Lung (tissue), 12 donors: ENCODE results near the gene NUDT22. TPM values are rescaled to one million over a fixed set of nuclear protein-coding genes. Genes with fewer than 3 reads are reported as not detected.
A peak's percentile ranks its signal among the peaks of the same experiment; 100 is the strongest.

Experiments used
- ATAC-seq: fragments of 200-7000 bp; cut with Tn5 transposase; one replicate; pipeline ENCODE4 v1.9.1; 2020; ENCODE audit warnings: moderate number of reproducible peaks; ENCODE audit not compliant: insufficient read depth, low FRiP score
- DNase-seq, 3 donors: peaks; one replicate each; pipeline ENCODE4 v3.0.0-alpha.2; 2013 to 2017
- H3K27ac ChIP-seq, 2 donors: one replicate each; pipeline ENCODE4 v1.5.1; 2013; ENCODE audit warnings: mild to moderate bottlenecking in 2 of 2, moderate library complexity in 2 of 2, control low read depth in 1 of 2, inconsistent platforms in 1 of 2, low read depth in 1 of 2, low read length in 1 of 2
- H3K27me3 ChIP-seq, 3 donors: one replicate each; pipeline ENCODE4 v1.5.1; 2013; ENCODE audit warnings: low read length in 2 of 3; ENCODE audit not compliant: control insufficient read depth in 3 of 3, insufficient read depth in 3 of 3
- H3K36me3 ChIP-seq, 4 donors: one replicate each; pipeline ENCODE4 v1.5.1; 2013; ENCODE audit warnings: low read length in 4 of 4, mild to moderate bottlenecking in 1 of 4, moderate library complexity in 1 of 4; ENCODE audit not compliant: control insufficient read depth in 4 of 4, insufficient read depth in 4 of 4
- H3K4me1 ChIP-seq, 5 donors: one replicate each; pipeline ENCODE4 v1.5.1; 2013; ENCODE audit warnings: low read length in 5 of 5, mild to moderate bottlenecking in 2 of 5, moderate library complexity in 1 of 5; ENCODE audit not compliant: control insufficient read depth in 5 of 5, insufficient read depth in 5 of 5
- H3K4me3 ChIP-seq: one replicate; pipeline ENCODE4 v1.5.1; 2013; ENCODE audit warnings: mild to moderate bottlenecking, control low read depth, moderate library complexity
- H3K9ac ChIP-seq, 2 donors: one replicate each; pipeline ENCODE4 v1.5.1; 2013; ENCODE audit warnings: low read length in 2 of 2, control low read depth in 1 of 2; ENCODE audit not compliant: insufficient read depth in 1 of 2
- H3K9me3 ChIP-seq, 4 donors: one replicate each; pipeline ENCODE4 v1.5.1; 2013; ENCODE audit warnings: low read length in 3 of 4, mild to moderate bottlenecking in 1 of 4, moderate library complexity in 1 of 4; ENCODE audit not compliant: control insufficient read depth in 4 of 4, insufficient read depth in 3 of 4
- CTCF ChIP-seq: IDR thresholded peaks from 2 replicates; pipeline ENCODE4 v1.5.1; 2012; ENCODE audit warnings: mild to moderate bottlenecking; ENCODE audit errors: control extremely low read depth, extremely low read depth
- WGBS, 2 donors: extraction: QIAGEN DNeasy Blood & Tissue Kit; methylation state at CpG; one replicate each; pipeline ENCODE4 v1.1.7; 2013; 5-methylcytosine and 5-hydroxymethylcytosine counted together
- polyA plus RNA-seq, 2 donors: library from polyadenylated mRNA; stranded (reverse); fragments of 200-250 nt; gene quantifications; one replicate each; pipeline ENCODE4 v1.2.1, GENCODE V29; 2013
- total RNA-seq, 2 donors: library from RNA; depleted of rRNA in 1 of 2; stranded (reverse); fragments of >200 nt in 1 of 2; gene quantifications; one replicate each; pipeline ENCODE4 v1.2.1, GENCODE V29; 2014 to 2021
- donor health status: control.
- donor health status: control.
- donor health status: Bipolar disorder and iron deficiency.
- donor health status: healthy.
- donor health status: DM: yes; HTN: yes; CAD: no.

The NUDT22 gene
- total and polyA plus RNA-seq, 4 donors = 23.7 to 90.2 (median 64.9) TPM

GRCh38 chr11:64207256-64208085 is 18.6 kb upstream of the NUDT22 start:
- Histone ChIP-seq H3K9me3 (peaks cover 0 to 2% (median 0%) of the 10 kb centered on the region in 4 donors), H3K4me3 (peak overlapping the region; percentile 34), H3K36me3 (peaks cover 11 to 42% (median 17%) of the 10 kb centered on the region in 4 donors), H3K4me1 (peaks cover 0 to 27% (median 0%) of the 10 kb centered on the region in 5 donors), H3K27ac (peak overlapping the region; percentile 70 to 96), H3K9ac (peak overlapping the region in 1 of 2 donors; percentile 49), H3K27me3 (no peaks in the 10 kb centered on the region)
- peak; percentile 52 for ATAC-seq
- WGBS, 2 donors = 18 to 35% methylated on average over 30 of the region's 30 CpGs
- peak; percentile 66 to 77 (median 68) for DNase-seq
- TF ChIP-seq CTCF = no peak

GRCh38 chr11:64208086-64208795 is 17.8 kb upstream of the NUDT22 start:
- H3K9me3 ChIP-seq = peaks cover 0 to 2% (median 0%) of the 10 kb centered on the region in 4 donors
- H3K36me3 ChIP-seq = peaks cover 5 to 35% (median 9%) of the 10 kb centered on the region in 4 donors
- H3K27ac ChIP-seq = peak overlapping the region; percentile 37 to 96
- H3K9ac ChIP-seq = no peak overlapping the region
- 62 to 73% methylated on average over 23 of the region's 23 CpGs for WGBS, 2 donors
- ATAC-seq (no peak), DNase-seq (no peak)
- TF ChIP-seq CTCF = no peak
- H3K27me3 ChIP-seq = no peaks in the 10 kb centered on the region
- peak overlapping the region; percentile 32 for H3K4me3 ChIP-seq
- peaks cover 0 to 27% (median 0%) of the 10 kb centered on the region in 5 donors for H3K4me1 ChIP-seq

DNA sequence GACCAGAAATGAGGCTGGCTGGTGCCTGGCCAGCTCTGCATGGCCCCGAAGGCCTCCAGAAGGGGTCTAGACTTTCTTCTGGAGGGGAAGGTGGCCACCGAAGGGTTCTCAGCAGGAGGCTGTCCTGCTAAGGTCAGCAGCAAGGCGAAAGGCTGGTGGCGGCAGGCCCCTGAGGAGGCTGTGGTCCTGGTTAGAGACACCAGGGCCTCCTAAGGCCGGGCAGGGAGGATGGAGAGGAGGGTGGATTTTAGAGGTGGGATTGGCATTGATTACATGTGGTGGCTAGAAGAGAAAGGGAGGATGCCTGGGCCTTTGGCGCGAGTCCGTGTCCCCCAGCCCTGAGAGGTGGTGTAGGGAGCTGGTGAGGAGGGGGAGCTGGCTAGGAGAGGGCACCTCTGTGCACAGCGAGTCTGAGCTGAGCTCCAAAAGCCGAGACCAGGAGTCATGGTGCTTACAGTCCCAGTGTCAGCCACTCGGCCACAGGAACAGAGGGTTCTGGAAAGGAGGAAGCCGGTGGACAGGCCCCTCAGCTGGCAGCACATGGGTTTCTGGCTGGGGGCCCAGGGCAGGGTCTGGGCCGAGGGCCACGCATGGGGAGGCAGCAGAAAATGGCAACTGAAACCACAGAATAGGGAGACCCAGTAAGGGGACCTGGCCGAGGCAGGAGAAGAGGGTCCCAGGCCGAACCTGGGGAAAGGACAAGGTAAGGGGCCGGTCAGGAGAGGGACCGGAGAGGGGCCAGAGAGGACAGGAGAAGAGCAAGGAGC is 17.1 kb upstream of the NUDT22 start:
- Histone ChIP-seq H3K4me3 (no peak overlapping the region), H3K27me3 (no peaks in the 10 kb centered on the region), H3K9ac (no peak overlapping the region), H3K36me3 (peaks cover 0 to 30% (median 5%) of the 10 kb centered on the region in 4 donors), H3K27ac (peak overlapping the region in 1 of 2 donors; percentile 96), H3K4me1 (peaks cover 0 to 26% (median 0%) of the 10 kb centered on the region in 5 donors), H3K9me3 (peaks cover 0 to 2% (median 0%) of the 10 kb centered on the region in 4 donors)
- ATAC-seq (no peak), DNase-seq (no peak)
- no peak for TF ChIP-seq CTCF
- 74 to 81% methylated on average over 18 of the region's 18 CpGs for WGBS, 2 donors
